KG1 (cell line): ENCODE measurements around the gene COL6A2.
"Not testable (repeated sequence)": the region's sequence is repeated elsewhere in the genome, so short reads cannot be mapped to it uniquely, and the experiment has no call there.

Experiments used
- DNase-seq: peaks from one replicate; lab custom pipeline; 2025; lab: John Stamatoyannopoulos, UW

The COL6A2 gene

GRCh38 chr21:46176443-46177129 is 78.7 kb downstream of the COL6A2 start:
- DNase-seq, result not testable (repeated sequence)

DNA sequence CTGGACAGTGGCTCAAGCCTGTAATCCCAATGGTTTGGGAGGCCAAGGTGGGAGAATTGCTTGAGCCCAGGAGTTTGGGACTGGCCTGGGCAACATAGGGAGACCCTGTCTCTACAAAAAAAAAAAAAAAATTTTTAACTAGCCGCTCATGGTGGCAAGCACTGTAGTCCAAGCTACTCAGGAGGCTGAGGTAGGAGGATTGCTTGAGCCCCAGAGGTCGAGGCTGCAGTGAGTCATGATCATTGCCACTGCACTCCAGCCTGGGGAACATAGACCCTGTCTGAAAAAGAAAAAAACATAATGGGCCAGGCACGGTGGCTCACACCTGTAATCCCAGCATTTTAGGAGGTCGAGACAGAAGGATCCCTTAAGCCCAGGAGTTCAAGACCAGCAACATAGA is 81.0 kb downstream of the COL6A2 start:
- no peak for DNase-seq
